HG03439 (cell line): Measurements from ENCODE around the gene MDH1.
"Not testable (repeated sequence)": the region's sequence is repeated elsewhere in the genome, so short reads cannot be mapped to it uniquely, and the experiment has no call there.

Experiments used
- ATAC-seq: cut with Tn5 transposase; IDR thresholded peaks from one replicate; pipeline ENCODE4 v1.9.1; 2021; ENCODE audit warnings: mild to moderate bottlenecking, moderate library complexity; ENCODE audit not compliant: unreplicated experiment

MDH1 gene

GRCh38 chr2:63588385-63589147 lies at the start of gene MDH1, which contains the start of gene WDPCP:
Gene MDH1, plus strand, starts transcription at chr2:63588963. Its CDS starts 81 bp downstream, at chr2:63589044.
Gene WDPCP, minus strand, starts transcription at chr2:63588477. Its CDS starts 206 bp downstream, at chr2:63588271.
- peak; percentile 90 for ATAC-seq

DNA sequence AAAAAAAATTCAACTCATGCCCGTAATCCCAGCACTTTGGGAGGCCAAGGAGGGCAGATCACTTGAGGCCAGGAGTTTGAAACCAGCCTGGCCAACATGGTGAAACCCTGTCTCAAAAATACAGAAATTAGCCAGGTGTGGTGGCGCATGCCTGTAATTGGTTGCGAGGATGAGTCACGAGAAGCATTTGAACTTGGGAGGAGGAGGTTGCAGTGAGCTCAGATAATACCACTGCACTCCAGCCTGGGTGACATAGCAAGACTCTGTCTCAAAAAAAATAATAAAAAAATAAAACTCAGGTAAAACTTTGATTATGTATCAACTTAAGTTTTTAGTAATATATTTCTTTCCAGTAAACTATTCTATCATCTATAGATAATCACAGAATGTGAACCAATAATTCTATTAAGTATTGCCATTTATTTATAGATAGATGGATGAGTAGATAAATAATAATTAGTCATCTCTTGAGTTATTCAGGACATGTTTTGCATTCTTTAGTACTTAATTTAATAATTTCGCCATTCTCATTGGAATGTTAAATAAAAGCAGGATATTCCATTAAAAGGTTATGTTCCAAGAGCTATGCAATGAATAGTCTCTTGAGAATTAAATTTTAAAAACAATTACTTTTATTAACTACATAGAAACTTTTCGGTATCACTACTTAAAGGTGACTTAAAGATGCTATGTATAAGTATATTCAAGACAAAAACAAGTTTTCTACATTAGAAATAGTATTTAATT lies 49.2 kb upstream of the MDH1 start:
- ATAC-seq: no peak

GRCh38 chr2:63544017-63544627 lies 44.6 kb upstream of the MDH1 start:
- ATAC-seq: no peak

GRCh38 chr2:63545023-63545422 lies 43.7 kb upstream of the MDH1 start:
- ATAC-seq: no peak

DNA sequence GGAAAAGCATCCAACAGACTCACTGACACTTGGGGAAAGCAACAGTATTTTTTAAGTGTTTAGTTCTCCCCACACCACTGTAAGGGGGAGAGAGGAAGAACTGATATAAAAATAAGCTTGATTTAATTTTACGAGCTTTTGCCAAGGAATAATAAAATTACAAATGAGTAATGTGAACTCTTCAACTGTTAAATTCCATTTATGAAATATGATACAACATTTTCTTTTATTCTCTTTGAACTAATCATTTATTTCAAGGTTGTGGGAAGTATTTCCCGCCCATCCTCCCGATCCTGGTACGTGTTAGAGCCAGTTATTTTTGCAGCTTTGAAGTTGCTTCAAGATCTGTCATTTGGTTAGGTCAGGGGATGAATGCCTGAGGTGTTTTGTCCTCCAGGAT lies 35.7 kb upstream of the MDH1 start:
- ATAC-seq: no peak

- ATAC-seq: no peak
These were observed 33.5 kb upstream of the MDH1 start for GRCh38 chr2:63555299-63555698.

- ATAC-seq: no peak
These were observed 32.8 kb upstream of the MDH1 start for GRCh38 chr2:63555931-63556330.

DNA sequence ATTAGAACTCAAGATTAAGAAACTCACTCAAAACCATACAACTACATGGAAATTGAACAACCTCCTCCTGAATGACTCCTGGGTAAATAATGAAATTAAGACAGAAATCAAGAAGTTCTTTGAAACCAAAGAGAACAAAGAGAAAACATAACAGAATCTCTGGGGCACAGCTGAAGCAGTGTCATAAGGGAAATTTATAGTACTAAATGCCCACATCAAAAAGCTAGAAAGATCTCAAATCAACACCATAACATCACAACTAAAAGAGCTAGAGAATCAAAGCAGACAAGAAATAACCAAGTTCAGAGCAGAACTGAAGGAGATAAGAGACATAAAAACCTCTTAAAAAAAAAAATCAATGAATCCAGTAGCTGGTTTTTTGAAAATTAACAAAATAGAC lies 30.9 kb upstream of the MDH1 start:
- ATAC-seq: not testable (repeated sequence)

GRCh38 chr2:63558922-63559321 lies 29.8 kb upstream of the MDH1 start:
- not testable (repeated sequence) for ATAC-seq

DNA sequence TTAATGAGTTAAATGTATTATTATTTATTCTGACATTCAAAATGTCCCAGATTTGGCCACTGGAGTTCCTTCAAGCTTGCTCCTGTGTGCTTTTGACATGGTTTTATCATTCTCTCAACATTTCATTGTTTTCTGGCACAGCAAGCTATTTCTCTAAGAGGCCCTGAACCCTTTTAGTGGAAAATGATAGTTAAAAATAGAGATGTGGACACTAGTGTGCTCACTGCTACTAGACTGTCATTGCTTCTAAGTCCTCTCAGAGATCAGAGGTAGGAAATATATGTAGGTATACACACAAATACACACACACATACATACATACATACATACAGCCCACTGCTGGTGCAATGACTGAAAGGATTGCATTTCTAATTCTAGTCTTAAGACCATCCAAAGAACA lies 26.0 kb upstream of the MDH1 start:
- ATAC-seq: no peak

DNA sequence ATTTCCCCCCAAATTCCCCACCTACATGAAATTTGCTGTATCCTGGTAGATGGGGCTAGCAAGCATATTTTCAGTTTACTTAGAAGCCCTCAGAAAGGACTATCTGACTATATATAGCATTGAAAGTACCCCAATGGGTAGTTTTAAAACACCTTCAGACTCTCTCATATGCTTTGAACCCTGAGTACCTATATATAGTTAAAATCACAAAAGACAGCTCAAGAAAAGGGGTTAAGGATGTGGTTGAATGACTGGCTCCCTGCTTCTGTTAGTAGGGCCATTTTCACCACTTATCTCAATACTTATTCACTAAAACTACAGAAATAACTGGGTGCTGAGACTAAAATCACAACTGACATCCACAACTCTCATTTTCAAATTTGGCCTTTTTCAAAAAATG lies 19.0 kb upstream of the MDH1 start:
- ATAC-seq: peak; percentile 85

- ATAC-seq: no peak
These were observed 17.5 kb upstream of the MDH1 start for GRCh38 chr2:63571291-63571690.

DNA sequence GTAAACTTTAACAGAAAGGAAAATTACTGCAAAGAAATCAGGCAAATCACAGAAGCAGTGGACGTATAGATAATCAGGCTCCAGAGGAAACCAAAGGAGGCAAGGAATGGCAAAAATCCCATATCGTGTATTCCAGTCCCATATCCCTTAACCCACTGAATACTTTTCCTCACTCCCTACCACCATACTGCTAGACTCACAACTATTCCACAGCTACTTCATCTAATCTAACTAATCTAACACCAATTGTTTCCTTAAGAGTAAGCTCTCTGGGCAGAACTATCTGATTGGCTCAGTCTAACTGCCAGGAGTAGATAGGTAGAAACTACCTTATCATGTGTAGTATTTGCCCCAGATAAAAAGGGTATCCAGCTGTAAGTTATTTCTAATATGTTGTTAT lies 16.8 kb upstream of the MDH1 start:
- ATAC-seq: no peak

DNA sequence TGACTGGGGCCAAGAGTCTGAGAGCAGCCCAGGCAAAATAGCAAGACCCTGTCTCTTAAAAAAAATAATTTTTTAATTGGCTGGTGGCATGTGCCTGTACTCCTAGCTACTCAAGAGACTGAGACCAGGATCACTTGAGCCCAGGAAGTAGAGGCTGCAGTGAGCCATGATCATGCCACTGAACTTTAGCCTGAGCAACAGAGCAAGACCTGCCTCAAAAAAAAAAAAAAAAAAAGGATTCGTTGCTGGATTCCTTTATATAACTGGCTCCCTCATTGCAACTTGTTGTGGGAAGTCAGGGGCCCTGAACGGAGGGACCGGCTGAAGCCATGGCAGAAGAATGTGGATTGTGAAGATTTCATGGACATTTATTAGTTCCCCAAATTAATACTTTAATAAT lies 15.7 kb upstream of the MDH1 start:
- not testable (repeated sequence) for ATAC-seq

- not testable (repeated sequence) for ATAC-seq
These were observed 14.9 kb upstream of the MDH1 start for GRCh38 chr2:63573726-63574345.

- ATAC-seq: no peak
These were observed 12.2 kb upstream of the MDH1 start for GRCh38 chr2:63576546-63576945.

DNA sequence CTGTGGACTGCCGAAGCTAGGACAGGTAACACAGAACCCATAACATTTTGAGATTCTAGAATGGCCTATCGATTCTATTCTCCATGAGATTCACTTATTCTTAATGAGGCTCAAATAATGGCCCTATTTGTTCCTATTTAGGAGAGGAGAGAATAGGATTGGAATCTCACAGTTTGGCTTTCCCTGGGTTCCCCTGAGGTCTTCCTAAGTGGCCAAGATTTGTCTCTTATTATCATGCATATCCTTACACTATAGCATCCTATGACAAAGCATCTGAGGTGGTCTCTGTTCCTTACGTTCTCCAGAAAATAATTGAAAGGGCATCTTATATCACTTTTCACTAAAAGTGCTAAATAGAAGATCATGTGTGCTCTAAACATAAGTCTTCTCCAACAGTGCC lies 10.0 kb upstream of the MDH1 start:
- ATAC-seq: no peak

DNA sequence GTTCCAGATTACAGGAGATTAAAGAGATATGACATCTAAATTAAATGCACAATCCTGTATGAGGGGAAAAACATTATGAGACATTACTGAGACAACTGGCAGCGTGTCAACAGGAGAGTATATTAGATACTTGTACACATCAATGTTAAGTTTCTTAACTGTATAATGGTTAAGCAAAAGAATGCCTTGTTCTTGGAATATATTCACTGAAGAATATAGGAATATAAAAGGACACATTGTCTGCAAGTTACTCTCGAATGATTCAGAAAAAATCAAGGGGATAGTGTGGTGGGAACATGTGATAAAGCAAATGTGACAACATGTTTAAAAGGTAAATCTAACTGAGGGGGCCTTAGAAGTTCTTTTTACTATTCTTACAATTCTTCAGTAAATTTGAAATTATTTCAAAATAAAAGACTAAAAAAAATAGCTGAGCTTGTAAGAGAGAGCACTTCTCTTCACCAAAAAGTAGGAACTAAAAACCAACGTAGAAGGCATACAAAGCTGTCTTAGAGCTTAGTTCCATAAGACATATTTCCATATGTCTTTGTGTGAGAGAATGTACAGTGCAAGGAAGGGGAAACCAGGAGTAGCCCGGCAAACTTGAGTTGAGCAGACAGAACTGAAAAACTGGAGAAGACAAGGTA lies 8.0 kb upstream of the MDH1 start:
- ATAC-seq: no peak

DNA sequence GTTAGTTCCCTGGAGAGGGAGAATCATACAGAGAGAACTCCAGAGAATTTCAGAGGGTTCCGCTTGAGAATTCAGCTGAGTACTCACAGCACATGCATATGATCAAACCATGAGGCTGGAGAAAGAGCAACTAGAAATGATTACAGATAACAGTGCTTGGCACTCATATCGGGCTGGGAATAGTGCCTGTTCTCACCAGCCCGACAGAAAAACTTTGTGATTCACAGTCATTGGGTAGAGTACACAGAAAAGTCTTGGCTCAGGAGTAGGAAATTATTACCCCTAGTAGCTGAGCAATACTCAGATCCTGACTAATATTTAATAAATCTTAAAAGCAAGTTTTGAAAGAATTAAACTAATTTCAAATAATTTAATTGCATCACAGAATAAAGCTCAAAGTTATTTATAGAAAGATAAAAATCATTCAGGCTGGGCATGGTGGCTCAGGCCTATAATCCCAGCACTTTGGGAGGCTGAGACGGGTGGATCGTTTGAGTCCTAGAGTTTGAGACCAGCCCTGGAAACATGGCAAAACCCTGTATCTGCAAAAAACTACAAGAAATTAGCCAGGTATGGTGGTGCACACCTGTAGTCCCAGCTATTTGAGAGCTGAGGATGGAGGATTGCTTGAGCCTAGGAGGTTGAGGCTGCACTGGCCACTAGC lies 7.3 kb upstream of the MDH1 start:
- ATAC-seq: no peak

DNA sequence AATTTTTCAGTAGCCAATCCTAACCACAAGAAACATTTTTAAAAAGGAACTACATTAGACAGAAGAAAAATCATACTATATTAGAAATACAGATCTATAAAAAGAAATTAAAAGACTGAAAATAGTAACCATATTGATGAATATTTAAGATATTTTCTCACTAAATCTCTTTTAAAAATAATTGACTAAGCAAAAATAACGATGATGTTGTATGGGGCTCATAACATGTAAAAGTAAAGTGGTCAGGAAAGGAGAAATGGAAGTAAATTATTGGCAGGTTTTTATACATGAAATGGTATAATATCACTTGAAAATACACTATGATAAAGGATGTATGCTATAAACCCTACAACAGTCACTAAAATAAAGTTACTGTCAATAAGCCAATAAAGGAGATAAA lies 5.9 kb upstream of the MDH1 start:
- no peak for ATAC-seq
